ENCODE data around the gene RBM24.
A peak's percentile ranks its signal among the peaks of the same experiment; 100 is the strongest.

The RBM24 gene

GRCh38 chr6:17265570-17265969 is 15.6 kb upstream of the RBM24 start:
- TF ChIP-seq ZNF169 (tag by site-specific recombination; IDR thresholded peaks at IDR 0.05) (no peak), ZNF133 (tag by site-specific recombination; IDR thresholded peaks at IDR 0.05) (peak; percentile 86), ZNF121 (tag by site-specific recombination; IDR thresholded peaks at IDR 0.05) (no peak), ATF2 (tag by site-specific recombination; IDR thresholded peaks at IDR 0.05; ENCODE audit: low read depth) (peak; percentile 60; the same call in 1 of the 2 replicates), ZNF311 (tag by site-specific recombination; IDR thresholded peaks at IDR 0.05; ENCODE audit: borderline replicate concordance) (no peak)
- Histone ChIP-seq H3K4me1 (ENCODE audit: control insufficient read depth, insufficient read depth, low read length) (no peaks in the 10 kb centered on the region), H3K36me3 (ENCODE audit: control insufficient read depth in 2 of 2, insufficient read depth in 1 of 2, low read length in 2 of 2) (no peaks in the 10 kb centered on the region), H3K9me3 (ENCODE audit: control insufficient read depth, insufficient read depth, low read depth, low read length) (no peaks in the 10 kb centered on the region), H3K4me3 (ENCODE audit: low read depth, low read length) (no peak overlapping the region), H3K27ac (ENCODE audit: extremely low read depth, low read depth, low read length) (no peak overlapping the region)
- CTCF ChIA-PET = no interaction called here
- POLR2A ChIA-PET = no interaction called here

- POLR2A ChIA-PET = no interaction called here
- no peak overlapping the region for H3K27ac ChIP-seq (ENCODE audit: extremely low read depth, low read depth, low read length)
- H3K36me3 ChIP-seq (ENCODE audit: control insufficient read depth in 2 of 2, insufficient read depth in 1 of 2, low read length in 2 of 2) = no peaks in the 10 kb centered on the region
- no peak overlapping the region for H3K4me3 ChIP-seq (ENCODE audit: low read depth, low read length)
- no peak for TF ChIP-seq ZNF701 (tag by site-specific recombination; IDR thresholded peaks at IDR 0.05)
- no peak for TF ChIP-seq ZBTB20 (tag by site-specific recombination; IDR thresholded peaks at IDR 0.05)
- no peak for TF ChIP-seq ZNF571 (tag by site-specific recombination; IDR thresholded peaks at IDR 0.05)
- no peak for TF ChIP-seq KLF9 (tag by site-specific recombination; IDR thresholded peaks at IDR 0.05; ENCODE audit: low read depth)
- TF ChIP-seq ZNF112 (tag by site-specific recombination; IDR thresholded peaks at IDR 0.05) = no peak
- no peak for TF ChIP-seq KLF16 (tag by site-specific recombination; IDR thresholded peaks at IDR 0.05)
- TF ChIP-seq CTCF (tag by site-specific recombination; IDR thresholded peaks at IDR 0.05) = no peak
- no peak for TF ChIP-seq ZNF76 (tag by site-specific recombination; IDR thresholded peaks at IDR 0.05; ENCODE audit: borderline replicate concordance, low read depth)
- no peak for TF ChIP-seq ZNF747 (tag by site-specific recombination; IDR thresholded peaks at IDR 0.05)
- TF ChIP-seq REPIN1 (tag by site-specific recombination; IDR thresholded peaks at IDR 0.05; ENCODE audit: low read depth) = no peak
- TF ChIP-seq ZNF133 (tag by site-specific recombination; IDR thresholded peaks at IDR 0.05) = no peak
- TF ChIP-seq ZNF26 (tag by site-specific recombination; IDR thresholded peaks at IDR 0.05) = no peak
- TF ChIP-seq ZNF174 (tag by site-specific recombination; IDR thresholded peaks at IDR 0.05) = no peak
- H3K9me3 ChIP-seq (ENCODE audit: control insufficient read depth, insufficient read depth, low read depth, low read length) = no peaks in the 10 kb centered on the region
- CTCF ChIA-PET = no interaction called here
- no peaks in the 10 kb centered on the region for H3K4me1 ChIP-seq (ENCODE audit: control insufficient read depth, insufficient read depth, low read length)
These were observed 13.6 kb upstream of the RBM24 start for GRCh38 chr6:17267566-17267965.

- CTCF ChIA-PET = no interaction called here
These were observed 13.0 kb upstream of the RBM24 start for GRCh38 chr6:17268114-17268513.

More at GRCh38 chr6:17268114-17268513, 13.0 kb upstream of the RBM24 start:
- Histone ChIP-seq H3K27ac (ENCODE audit: extremely low read depth, low read depth, low read length) (no peak overlapping the region), H3K4me3 (ENCODE audit: low read depth, low read length) (no peak overlapping the region), H3K4me1 (ENCODE audit: control insufficient read depth, insufficient read depth, low read length) (no peaks in the 10 kb centered on the region), H3K9me3 (ENCODE audit: control insufficient read depth, insufficient read depth, low read depth, low read length) (no peaks in the 10 kb centered on the region), H3K36me3 (ENCODE audit: control insufficient read depth in 2 of 2, insufficient read depth in 1 of 2, low read length in 2 of 2) (no peaks in the 10 kb centered on the region)
- POLR2A ChIA-PET = interaction anchor here (0.6 kb wide), 1 partner anchor 204 kb away, joined by 6 read pairs; no protein-coding TSS in a partner anchor
- TF ChIP-seq ZSCAN4 (tag by site-specific recombination; IDR thresholded peaks at IDR 0.05) = no peak

Measured in HEK293 (cell line).